Upper lobe of left lung (tissue), 4 donors: ENCODE results near the gene BMX.

ENCODE experiments used
- CTCF ChIP-seq, 6 experiments: fragments of 450-650 bp in 4 of 6; fragments of 200-600 bp in 2 of 6; sonication (generic) in 2 of 6; IDR thresholded peaks; one replicate each; pipeline ENCODE4 v1.5.1; 2016 to 2019; ENCODE audit warnings: antibody characterized with exemption in 6 of 6
- POLR2AphosphoS5 ChIP-seq, 2 donors: sonication (generic); formaldehyde crosslinking; IDR thresholded peaks; one replicate each; pipeline ENCODE4 v1.5.1; 2017; ENCODE audit warnings: antibody characterized with exemption in 2 of 2

- TF ChIP-seq POLR2AphosphoS5 (IDR thresholded peaks at IDR 0.05), result no peak
- TF ChIP-seq CTCF (IDR thresholded peaks at IDR 0.05), result no peak
Observed at GRCh38 chrX:15579778-15580747, 79.5 kb downstream of the BMX start.
